GM18951 (cell line): Measurements from ENCODE around the gene PDLIM1.
"Not testable (repeated sequence)": the region's sequence is repeated elsewhere in the genome, so short reads cannot be mapped to it uniquely, and the experiment has no call there.

Source experiments
- POLR2A ChIP-seq: IDR thresholded peaks from 4 replicates; pipeline ENCODE4 v1.6.1; 2011; ENCODE audit warnings: mild to moderate bottlenecking; ENCODE audit not compliant: insufficient read length, insufficient read depth; ENCODE audit errors: extremely low read depth
- in situ Hi-C: fragments of 300-500 bp; cut with MboI; formaldehyde crosslinking; loops from one replicate; pipeline ENCODE4 v1.12.0; 2022; ENCODE audit warnings: low sequenced_read_pairs, mixed read lengths, inconsistent platforms; ENCODE audit not compliant: unreplicated experiment

PDLIM1 gene

GRCh38 chr10:95233377-95234034 lies 57.3 kb downstream of the PDLIM1 start:
- in situ Hi-C loops, result no loop called here
- no peak for TF ChIP-seq POLR2A

GRCh38 chr10:95230677-95231586 lies 59.9 kb downstream of the PDLIM1 start:
- in situ Hi-C loops, result not testable (repeated sequence)
- TF ChIP-seq POLR2A, result peak; percentile 61

- TF ChIP-seq POLR2A, result no peak
- in situ Hi-C loops, result no loop called here
Measured at GRCh38 chr10:95229724-95230627, 60.8 kb downstream of the PDLIM1 start.

GRCh38 chr10:95228934-95229723 lies 61.7 kb downstream of the PDLIM1 start:
- in situ Hi-C loops, result not testable (repeated sequence)

GRCh38 chr10:95225136-95225535 lies 65.7 kb downstream of the PDLIM1 start:
- in situ Hi-C loops, result no loop called here
- no peak for TF ChIP-seq POLR2A

- no peak for TF ChIP-seq POLR2A
- in situ Hi-C loops, result no loop called here
Measured at GRCh38 chr10:95221124-95221523, 69.7 kb downstream of the PDLIM1 start.

GRCh38 chr10:95220539-95220938 lies 70.3 kb downstream of the PDLIM1 start:
- no peak for TF ChIP-seq POLR2A

GRCh38 chr10:95217476-95217875 lies 73.3 kb downstream of the PDLIM1 start:
- in situ Hi-C loops, result no loop called here
- no peak for TF ChIP-seq POLR2A

More at GRCh38 chr10:95220539-95220938, 70.3 kb downstream of the PDLIM1 start:
- in situ Hi-C loops, result no loop called here

- in situ Hi-C loops, result no loop called here
- TF ChIP-seq POLR2A, result no peak
Measured at GRCh38 chr10:95214793-95215192, 76.0 kb downstream of the PDLIM1 start.

- in situ Hi-C loops, result no loop called here
- TF ChIP-seq POLR2A, result no peak
Measured at GRCh38 chr10:95214369-95214768, 76.4 kb downstream of the PDLIM1 start.

GRCh38 chr10:95211606-95212279 lies 79.1 kb downstream of the PDLIM1 start:
- in situ Hi-C loops, result no loop called here
- no peak for TF ChIP-seq POLR2A
